SK-N-SH treated with all-trans-retinoic acid at 6 μM for 48 hours (cell line): Measurements from ENCODE around the gene FRYL.

ENCODE experiments used
- ARNTL ChIP-seq: fragments of 450-650 bp; formaldehyde crosslinking; IDR thresholded peaks from 2 replicates; pipeline ENCODE4 v1.5.0; 2020; ENCODE audit warnings: low read depth, mild to moderate bottlenecking, moderate library complexity, borderline replicate concordance
- ESRRG ChIP-seq: fragments of 250-450 bp; sonication (Bioruptor Pico); IDR thresholded peaks from 2 replicates; pipeline ENCODE4 v1.6.1; 2021; ENCODE audit warnings: mild to moderate bottlenecking
- PATZ1 ChIP-seq: fragments of 250-450 bp; sonication (Bioruptor Pico); IDR thresholded peaks from 2 replicates; pipeline ENCODE4 v1.8.0; 2020; ENCODE audit warnings: mild to moderate bottlenecking, moderate library complexity, borderline replicate concordance
- POU6F1 ChIP-seq: fragments of 250-450 bp; sonication (Bioruptor Pico); IDR thresholded peaks from 2 replicates; pipeline ENCODE4 v1.8.0; 2021; ENCODE audit warnings: low read depth, mild to moderate bottlenecking, moderate library complexity, borderline replicate concordance
- PPARA ChIP-seq: fragments of 250-450 bp; sonication (Bioruptor Pico); IDR thresholded peaks from 2 replicates; pipeline ENCODE4 v1.5.0; 2020; ENCODE audit warnings: mild to moderate bottlenecking, borderline replicate concordance
- ZC3H10 ChIP-seq: fragments of 250-450 bp; sonication (Bioruptor Pico); IDR thresholded peaks from 2 replicates; pipeline ENCODE4 v1.5.1; 2021; ENCODE audit warnings: mild to moderate bottlenecking, moderate library complexity
- ZFP3 ChIP-seq: fragments of 250-450 bp; sonication (Bioruptor Pico); IDR thresholded peaks from 2 replicates; pipeline ENCODE4 v1.5.0; 2020; ENCODE audit warnings: mild to moderate bottlenecking, moderate library complexity
- ZNF70 ChIP-seq: fragments of 450-650 bp; formaldehyde crosslinking; IDR thresholded peaks from 2 replicates; pipeline ENCODE4 v1.5.0; 2020; ENCODE audit warnings: mild to moderate bottlenecking, moderate library complexity

- TF ChIP-seq ZNF70 (CRISPR knock-in tag), result no peak
- TF ChIP-seq PPARA, result no peak
- TF ChIP-seq ARNTL, result no peak
- no peak for TF ChIP-seq ESRRG (CRISPR knock-in tag)
- no peak for TF ChIP-seq POU6F1 (CRISPR knock-in tag)
- TF ChIP-seq ZFP3 (CRISPR knock-in tag), result no peak
- no peak for TF ChIP-seq ZC3H10 (CRISPR knock-in tag)
- TF ChIP-seq PATZ1 (CRISPR knock-in tag), result no peak
These were observed 111.0 kb downstream of the FRYL start for GRCh38 chr4:48669086-48669485.
